T-helper 1 cell treated with Interleukin-12 subunit alpha and Interleukin-12 subunit beta and Interleukin-4 antibody, amounts not matched to agents 30 μg/mL and 1 μg/mL, for 36 hours (primary cell): ENCODE data around the gene GUK1.

ENCODE experiments used
- H3K27ac Mint-ChIP-seq: one replicate; pipeline ENCODE4 v1.8.0; 2021; ENCODE audit warnings: mild to moderate bottlenecking, mixed read lengths
- H3K27me3 Mint-ChIP-seq: one replicate; pipeline ENCODE4 v1.8.0; 2021; ENCODE audit warnings: low read depth, mixed read lengths
- H3K36me3 Mint-ChIP-seq: one replicate; pipeline ENCODE4 v1.8.0; 2021; ENCODE audit warnings: low read depth, mixed read lengths
- H3K4me1 Mint-ChIP-seq: one replicate; pipeline ENCODE4 v1.8.0; 2021; ENCODE audit warnings: low read depth, mixed read lengths
- H3K4me3 Mint-ChIP-seq: one replicate; pipeline ENCODE4 v1.8.0; 2021; ENCODE audit warnings: mild to moderate bottlenecking, moderate library complexity, mixed read lengths
- H3K9me3 Mint-ChIP-seq: one replicate; pipeline ENCODE4 v1.8.0; 2021; ENCODE audit warnings: mixed read lengths

Gene GUK1

DNA sequence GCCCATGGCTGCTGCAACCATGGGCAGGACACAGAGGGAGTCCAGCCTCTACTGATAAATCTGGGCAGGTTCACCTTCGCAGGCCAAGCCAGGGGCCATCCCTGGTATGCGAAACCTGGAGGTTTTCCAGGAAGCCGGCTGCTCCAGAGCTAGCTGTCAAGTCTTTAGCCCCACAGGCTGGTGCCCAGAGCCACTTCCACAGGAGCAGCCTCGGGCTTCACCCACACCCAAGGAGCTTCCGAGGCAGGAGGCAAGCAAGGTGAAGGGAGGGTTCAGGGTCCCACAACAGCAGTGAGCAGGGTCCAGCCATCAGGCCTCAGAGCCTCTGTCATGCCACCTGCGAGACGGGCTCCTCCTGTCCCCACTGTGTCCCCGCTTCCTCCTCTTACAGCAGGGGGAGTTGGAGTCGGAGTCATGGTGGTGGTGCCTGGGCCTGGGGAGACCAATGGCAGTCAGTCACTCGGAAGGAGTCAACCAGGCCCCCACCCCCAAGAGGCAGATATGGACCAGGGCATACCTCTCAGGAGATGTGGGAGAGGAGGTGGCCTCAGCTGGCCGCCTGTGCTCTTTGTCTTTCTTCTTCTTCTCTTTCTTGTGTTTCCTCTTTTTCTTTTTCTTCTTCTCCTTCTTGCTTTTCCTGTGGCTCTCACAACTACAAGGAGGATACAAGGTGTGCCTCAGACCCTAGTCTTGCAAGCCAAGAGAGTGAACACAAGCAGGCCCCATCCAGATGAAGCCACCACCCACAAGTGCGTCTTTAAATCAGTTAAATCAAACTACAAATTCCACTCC, 39.1 kb upstream of the GUK1 start:
- peak overlapping the region; percentile 75 for H3K27ac Mint-ChIP-seq

DNA sequence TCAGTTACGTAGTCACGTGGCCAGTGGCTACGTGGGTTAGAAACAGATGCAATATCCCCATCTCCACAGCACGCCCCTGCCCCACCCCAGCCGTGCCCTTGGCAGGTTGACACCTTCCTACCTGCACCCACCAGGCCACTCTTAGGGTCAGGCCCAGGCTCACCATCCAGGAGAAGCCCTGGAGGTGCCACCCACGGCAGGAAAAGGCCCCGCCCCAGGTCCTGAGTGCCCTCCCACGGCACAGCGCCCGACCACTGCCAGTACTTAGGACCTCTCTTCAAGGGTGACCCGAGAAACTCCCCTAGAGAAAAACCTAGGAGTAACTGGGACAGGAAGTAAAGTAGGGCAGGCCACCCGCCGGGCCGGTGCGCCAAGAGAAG, 38.5 kb upstream of the GUK1 start:
- Mint-ChIP-seq H3K4me1 (peaks cover 9% of the 10 kb centered on the region), H3K4me3 (peak overlapping the region; percentile 58), H3K9me3 (no peaks in the 10 kb centered on the region), H3K27ac (peak overlapping the region; percentile 19), H3K27me3 (no peaks in the 10 kb centered on the region), H3K36me3 (peaks cover 21% of the 10 kb centered on the region)

More for the DNA sequence above, 39.1 kb upstream of the GUK1 start:
- H3K27me3 Mint-ChIP-seq = no peaks in the 10 kb centered on the region
- H3K4me1 Mint-ChIP-seq = peaks cover 9% of the 10 kb centered on the region
- H3K4me3 Mint-ChIP-seq = peak overlapping the region; percentile 58
- H3K9me3 Mint-ChIP-seq = no peaks in the 10 kb centered on the region
- peaks cover 22% of the 10 kb centered on the region for H3K36me3 Mint-ChIP-seq

DNA sequence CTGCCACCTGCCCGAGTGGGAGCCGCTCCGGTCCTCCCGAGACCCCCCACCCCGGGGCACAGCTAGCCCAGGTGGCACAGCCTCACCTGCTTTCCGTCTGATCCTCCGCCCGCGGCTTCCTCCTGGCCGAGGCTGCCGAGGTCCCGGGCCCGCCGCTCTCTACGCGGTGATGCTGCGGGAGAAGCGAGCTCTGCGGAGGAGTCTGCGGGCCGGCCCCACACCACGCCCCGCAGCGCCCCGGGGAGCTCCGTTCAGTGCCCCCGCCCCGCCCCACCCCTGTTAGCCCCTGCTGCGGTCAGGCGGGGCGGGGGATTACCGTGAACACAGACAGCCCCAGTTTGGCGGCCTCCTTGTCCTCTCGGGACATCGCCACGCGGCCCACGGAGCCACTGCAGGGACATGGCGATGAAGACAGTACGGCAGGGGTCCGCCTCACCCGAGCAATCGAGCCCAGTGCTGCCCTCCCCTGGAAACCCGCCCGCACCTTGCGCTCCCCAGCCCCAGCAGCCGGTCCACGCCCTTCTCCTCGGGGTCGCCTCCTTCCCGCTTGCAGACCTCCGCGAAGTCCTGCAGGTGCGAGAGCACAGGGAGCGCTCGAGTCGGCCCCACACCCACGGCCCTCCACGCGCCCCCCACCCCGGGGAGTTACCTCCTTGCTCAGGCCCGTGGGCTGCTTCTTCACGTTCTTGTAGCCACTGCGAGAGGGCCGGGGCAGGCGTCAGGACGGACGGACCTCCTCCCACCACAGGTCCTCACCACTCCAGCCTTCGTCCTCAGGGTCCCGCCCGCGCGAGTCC, 37.9 kb upstream of the GUK1 start:
- no peaks in the 10 kb centered on the region for H3K27me3 Mint-ChIP-seq
- peak overlapping the region; percentile 78 for H3K4me3 Mint-ChIP-seq
- peaks cover 21% of the 10 kb centered on the region for H3K36me3 Mint-ChIP-seq
- peak overlapping the region; percentile 75 for H3K27ac Mint-ChIP-seq
- peaks cover 9% of the 10 kb centered on the region for H3K4me1 Mint-ChIP-seq
- no peaks in the 10 kb centered on the region for H3K9me3 Mint-ChIP-seq

- Mint-ChIP-seq H3K36me3 (peaks cover 17% of the 10 kb centered on the region), H3K4me1 (peaks cover 9% of the 10 kb centered on the region), H3K27me3 (no peaks in the 10 kb centered on the region), H3K4me3 (peak within 1 kb of the TSS; percentile 93), H3K9me3 (no peaks in the 10 kb centered on the region), H3K27ac (peak within 1 kb of the TSS; percentile 92)
These were observed 37.1 kb upstream of the GUK1 start, which contains the start of gene C1orf35 for GRCh38 chr1:228102791-228103620. TSS of gene C1orf35 (minus strand) at chr1:228103325. CDS start at chr1:228103227, 98 bp downstream.

- Mint-ChIP-seq H3K27ac (peak overlapping the region; percentile 43), H3K36me3 (peaks cover 6% of the 10 kb centered on the region), H3K27me3 (no peaks in the 10 kb centered on the region), H3K9me3 (no peaks in the 10 kb centered on the region), H3K4me3 (peak overlapping the region; percentile 93), H3K4me1 (peaks cover 14% of the 10 kb centered on the region)
These were observed 35.4 kb upstream of the GUK1 start for GRCh38 chr1:228104526-228105269.

- peaks cover 20% of the 10 kb centered on the region for H3K4me1 Mint-ChIP-seq
These were observed 34.6 kb upstream of the GUK1 start for GRCh38 chr1:228105270-228105995.

DNA sequence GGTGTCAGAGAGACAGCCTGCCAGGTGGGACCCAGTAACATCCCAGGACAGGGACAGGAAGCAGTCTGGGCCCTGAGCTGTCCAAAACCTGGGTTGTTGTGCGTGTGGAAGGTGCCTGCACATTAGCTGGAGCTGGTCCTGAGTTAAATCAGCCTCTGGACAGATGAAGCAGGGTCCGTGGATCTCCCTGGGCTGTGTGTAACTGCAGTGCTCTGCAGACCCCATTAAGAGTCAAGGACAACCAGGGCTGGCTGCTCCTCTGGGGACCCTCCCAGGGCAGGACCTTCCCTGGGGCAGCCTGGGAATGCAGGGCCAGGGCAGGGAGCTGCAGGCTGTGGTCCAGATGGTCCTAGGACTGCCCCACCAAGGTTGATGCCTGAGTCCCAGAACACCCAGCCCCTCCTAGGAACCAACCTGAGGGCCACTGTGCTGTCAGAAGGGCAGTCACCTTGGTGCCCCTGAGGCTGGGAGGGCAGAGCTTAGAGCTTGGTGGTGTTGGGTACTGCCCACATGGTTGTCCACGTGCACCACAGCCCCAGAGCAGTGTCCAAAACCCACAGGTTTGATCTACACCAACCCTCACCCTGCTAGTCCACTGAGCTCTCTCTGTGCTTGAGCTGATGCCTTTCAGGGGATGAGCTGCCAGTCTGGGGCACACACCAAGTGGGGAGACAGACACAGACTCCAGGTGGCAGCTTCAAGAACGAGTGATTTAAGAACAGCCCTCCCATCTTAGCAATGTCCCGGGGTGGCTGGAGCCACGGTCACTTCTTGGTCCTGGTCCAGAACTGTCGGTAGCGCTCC, 33.9 kb upstream of the GUK1 start:
- no peaks in the 10 kb centered on the region for H3K27me3 Mint-ChIP-seq
- H3K36me3 Mint-ChIP-seq = peaks cover 3% of the 10 kb centered on the region
- no peaks in the 10 kb centered on the region for H3K9me3 Mint-ChIP-seq
- H3K4me1 Mint-ChIP-seq = peaks cover 20% of the 10 kb centered on the region
- H3K4me3 Mint-ChIP-seq = peak overlapping the region; percentile 10
- no peak overlapping the region for H3K27ac Mint-ChIP-seq

More at GRCh38 chr1:228105270-228105995, 34.6 kb upstream of the GUK1 start:
- H3K9me3 Mint-ChIP-seq = no peaks in the 10 kb centered on the region
- H3K36me3 Mint-ChIP-seq = peaks cover 3% of the 10 kb centered on the region
- no peak overlapping the region for H3K4me3 Mint-ChIP-seq
- no peaks in the 10 kb centered on the region for H3K27me3 Mint-ChIP-seq
- H3K27ac Mint-ChIP-seq = no peak overlapping the region

GRCh38 chr1:228106800-228107054, 33.4 kb upstream of the GUK1 start:
- no peaks in the 10 kb centered on the region for H3K27me3 Mint-ChIP-seq
- H3K36me3 Mint-ChIP-seq = peaks cover 3% of the 10 kb centered on the region
- no peaks in the 10 kb centered on the region for H3K9me3 Mint-ChIP-seq
- H3K27ac Mint-ChIP-seq = no peak overlapping the region
- H3K4me1 Mint-ChIP-seq = peaks cover 17% of the 10 kb centered on the region
- no peak overlapping the region for H3K4me3 Mint-ChIP-seq

DNA sequence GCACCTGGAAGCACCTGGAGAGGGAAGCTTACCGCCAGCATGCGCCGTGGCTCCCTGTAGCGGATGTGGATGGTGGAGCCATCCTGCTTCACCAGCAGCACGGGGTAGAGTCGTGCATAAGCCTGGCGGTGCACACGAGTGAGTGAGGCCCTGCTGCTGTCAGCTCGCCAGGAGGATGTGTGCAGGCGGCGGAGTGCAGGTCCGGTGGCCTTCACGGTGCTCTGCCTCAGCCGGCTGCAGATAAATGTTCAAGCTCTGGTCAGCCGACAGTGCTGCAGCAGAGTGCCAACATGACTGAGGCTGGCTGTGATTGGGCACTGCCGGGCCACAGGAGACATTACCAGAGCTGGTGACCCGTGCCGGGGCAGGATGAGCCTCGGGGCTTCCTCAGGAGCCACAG, 32.4 kb upstream of the GUK1 start:
- no peaks in the 10 kb centered on the region for H3K9me3 Mint-ChIP-seq
- H3K27me3 Mint-ChIP-seq = no peaks in the 10 kb centered on the region
- no peak overlapping the region for H3K27ac Mint-ChIP-seq
- peak overlapping the region; percentile 89 for H3K4me3 Mint-ChIP-seq
- H3K4me1 Mint-ChIP-seq = peaks cover 20% of the 10 kb centered on the region
- H3K36me3 Mint-ChIP-seq = peaks cover 3% of the 10 kb centered on the region

- H3K36me3 Mint-ChIP-seq = peaks cover 3% of the 10 kb centered on the region
- H3K9me3 Mint-ChIP-seq = no peaks in the 10 kb centered on the region
These were observed 31.9 kb upstream of the GUK1 start for GRCh38 chr1:228108055-228108690.

DNA sequence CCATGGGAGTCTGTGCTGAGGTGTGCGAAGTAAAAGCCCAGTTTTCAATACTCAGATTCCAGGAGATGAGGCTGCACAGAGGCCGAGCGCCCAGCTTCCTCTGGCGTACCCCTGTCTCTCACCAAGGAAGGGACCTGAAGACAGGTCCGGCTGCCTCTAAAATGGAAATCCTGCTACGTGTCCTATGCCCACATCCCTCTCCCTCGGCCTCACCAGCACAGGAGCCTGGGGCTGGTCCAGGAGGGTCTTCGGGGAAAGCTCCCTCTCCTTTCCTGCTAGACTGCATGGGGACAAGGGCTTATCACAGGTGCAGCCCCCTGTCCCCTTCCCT, 31.4 kb upstream of the GUK1 start:
- Mint-ChIP-seq H3K36me3 (peaks cover 2% of the 10 kb centered on the region), H3K4me1 (peaks cover 20% of the 10 kb centered on the region)

More at GRCh38 chr1:228108055-228108690, 31.9 kb upstream of the GUK1 start:
- Mint-ChIP-seq H3K4me3 (peak overlapping the region; percentile 89), H3K4me1 (peaks cover 20% of the 10 kb centered on the region), H3K27ac (peak overlapping the region; percentile 94), H3K27me3 (no peaks in the 10 kb centered on the region)

GRCh38 chr1:228109073-228109961, 30.8 kb upstream of the GUK1 start, which contains the start of gene MRPL55:
TSS of gene MRPL55 (minus strand) at chr1:228109299. CDS start at chr1:228108260, 1,039 bp downstream.
- H3K36me3 Mint-ChIP-seq = peaks cover 2% of the 10 kb centered on the region
- peak within 1 kb of the TSS; percentile 94 for H3K27ac Mint-ChIP-seq
- no peaks in the 10 kb centered on the region for H3K9me3 Mint-ChIP-seq
- no peaks in the 10 kb centered on the region for H3K27me3 Mint-ChIP-seq
- peak within 1 kb of the TSS; percentile 89 for H3K4me3 Mint-ChIP-seq
- H3K4me1 Mint-ChIP-seq = peaks cover 16% of the 10 kb centered on the region

More for the DNA sequence above, 31.4 kb upstream of the GUK1 start:
- Mint-ChIP-seq H3K27ac (peak overlapping the region; percentile 94), H3K9me3 (no peaks in the 10 kb centered on the region), H3K4me3 (peak overlapping the region; percentile 89), H3K27me3 (no peaks in the 10 kb centered on the region)
